Fibroblast of the aortic adventitia (primary cell): ENCODE results near the gene MASP2. TPM values are rescaled to one million over a fixed set of nuclear protein-coding genes. Genes with fewer than 3 reads are reported as not detected.
"Not testable (repeated sequence)": the region's sequence is repeated elsewhere in the genome, so short reads cannot be mapped to it uniquely, and the experiment has no call there.

Experiments
- DNase-seq: peaks from one replicate; pipeline ENCODE4 v3.0.0-alpha.2; 2010; ENCODE audit warnings: low read depth
- H3K4me3 ChIP-seq: 2 replicates; pipeline ENCODE4 v1.5.1; 2011; ENCODE audit warnings: low read depth, mild to moderate bottlenecking, control low read depth, low read length, moderate library complexity
- total RNA-seq: library from RNA; depleted of rRNA; stranded (reverse); fragments of >200 nt; gene quantifications from 2 replicates; pipeline ENCODE4 v1.2.3, GENCODE V29; 2012; ENCODE audit warnings: low replicate concordance
- TF ChIP-seq, protein P1 (sequence below): IDR thresholded peaks from 2 replicates; pipeline ENCODE4 v1.5.1; 2011; ENCODE audit warnings: mild to moderate bottlenecking, low read length, control low read depth, inconsistent platforms; ENCODE audit not compliant: insufficient read depth

The MASP2 gene
- total RNA-seq, 1 donor = not detected

DNA sequence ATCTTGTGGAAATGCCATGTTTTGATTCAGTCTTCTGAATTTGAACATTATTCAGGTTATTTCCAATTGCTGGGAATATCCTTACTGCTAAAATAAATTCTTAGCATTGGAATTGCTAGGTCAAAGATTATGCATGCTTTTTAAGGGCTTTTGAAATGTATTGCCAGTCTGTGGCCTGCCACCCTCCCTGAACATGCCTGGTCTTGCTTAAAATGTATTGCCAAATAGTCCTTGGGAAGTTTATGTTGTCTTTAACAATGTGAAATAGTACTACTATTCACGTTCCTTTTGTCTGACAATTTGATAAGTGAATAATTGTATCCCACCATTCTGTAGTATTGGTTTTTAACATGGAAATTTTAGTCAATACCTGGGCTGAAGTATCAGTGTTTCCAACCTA, 21.0 kb downstream of the MASP2 start:
- TF ChIP-seq, protein P1, sequence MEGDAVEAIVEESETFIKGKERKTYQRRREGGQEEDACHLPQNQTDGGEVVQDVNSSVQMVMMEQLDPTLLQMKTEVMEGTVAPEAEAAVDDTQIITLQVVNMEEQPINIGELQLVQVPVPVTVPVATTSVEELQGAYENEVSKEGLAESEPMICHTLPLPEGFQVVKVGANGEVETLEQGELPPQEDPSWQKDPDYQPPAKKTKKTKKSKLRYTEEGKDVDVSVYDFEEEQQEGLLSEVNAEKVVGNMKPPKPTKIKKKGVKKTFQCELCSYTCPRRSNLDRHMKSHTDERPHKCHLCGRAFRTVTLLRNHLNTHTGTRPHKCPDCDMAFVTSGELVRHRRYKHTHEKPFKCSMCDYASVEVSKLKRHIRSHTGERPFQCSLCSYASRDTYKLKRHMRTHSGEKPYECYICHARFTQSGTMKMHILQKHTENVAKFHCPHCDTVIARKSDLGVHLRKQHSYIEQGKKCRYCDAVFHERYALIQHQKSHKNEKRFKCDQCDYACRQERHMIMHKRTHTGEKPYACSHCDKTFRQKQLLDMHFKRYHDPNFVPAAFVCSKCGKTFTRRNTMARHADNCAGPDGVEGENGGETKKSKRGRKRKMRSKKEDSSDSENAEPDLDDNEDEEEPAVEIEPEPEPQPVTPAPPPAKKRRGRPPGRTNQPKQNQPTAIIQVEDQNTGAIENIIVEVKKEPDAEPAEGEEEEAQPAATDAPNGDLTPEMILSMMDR = no peak
- no peak for DNase-seq

DNA sequence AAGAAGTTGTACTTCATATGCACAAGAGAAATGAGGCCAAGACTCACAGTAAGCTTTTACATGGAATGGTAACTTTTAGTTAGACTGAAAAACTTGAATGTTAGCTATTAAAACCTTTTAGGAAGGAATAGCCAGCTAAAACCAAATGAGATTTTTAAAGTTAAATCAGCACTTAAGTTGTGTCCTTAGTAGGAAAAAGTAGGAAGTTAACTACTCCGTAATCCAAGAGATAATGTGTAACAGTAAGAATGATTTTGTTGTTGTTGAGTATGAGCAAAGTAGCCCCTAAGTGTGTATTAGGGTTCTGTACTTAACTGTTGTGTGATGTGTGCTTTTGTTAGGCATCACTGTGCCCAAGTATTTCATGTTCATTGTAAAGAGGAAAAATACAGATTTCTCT, 21.4 kb downstream of the MASP2 start:
- no peak overlapping the region for H3K4me3 ChIP-seq
- no peak for DNase-seq
- TF ChIP-seq, protein P1 = no peak

More for the DNA sequence above, 21.0 kb downstream of the MASP2 start:
- H3K4me3 ChIP-seq = no peak overlapping the region

DNA sequence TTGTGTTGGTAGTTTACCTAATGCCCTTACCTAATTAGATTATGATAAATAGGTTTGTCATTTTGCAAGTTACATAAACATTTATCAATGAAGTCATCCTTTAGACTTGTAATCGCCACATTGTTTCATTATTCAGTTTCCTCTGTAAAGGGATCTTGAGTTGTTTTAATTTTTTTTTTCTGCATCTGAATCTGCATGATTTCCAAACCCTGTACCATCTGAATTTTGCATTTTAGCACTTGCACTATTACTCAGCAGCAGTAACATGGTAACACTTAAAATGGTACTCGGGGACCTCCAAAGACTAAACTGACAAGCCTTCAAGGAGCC, 22.2 kb downstream of the MASP2 start:
- H3K4me3 ChIP-seq = no peak overlapping the region
- DNase-seq = no peak
- TF ChIP-seq, protein P1 = no peak

DNA sequence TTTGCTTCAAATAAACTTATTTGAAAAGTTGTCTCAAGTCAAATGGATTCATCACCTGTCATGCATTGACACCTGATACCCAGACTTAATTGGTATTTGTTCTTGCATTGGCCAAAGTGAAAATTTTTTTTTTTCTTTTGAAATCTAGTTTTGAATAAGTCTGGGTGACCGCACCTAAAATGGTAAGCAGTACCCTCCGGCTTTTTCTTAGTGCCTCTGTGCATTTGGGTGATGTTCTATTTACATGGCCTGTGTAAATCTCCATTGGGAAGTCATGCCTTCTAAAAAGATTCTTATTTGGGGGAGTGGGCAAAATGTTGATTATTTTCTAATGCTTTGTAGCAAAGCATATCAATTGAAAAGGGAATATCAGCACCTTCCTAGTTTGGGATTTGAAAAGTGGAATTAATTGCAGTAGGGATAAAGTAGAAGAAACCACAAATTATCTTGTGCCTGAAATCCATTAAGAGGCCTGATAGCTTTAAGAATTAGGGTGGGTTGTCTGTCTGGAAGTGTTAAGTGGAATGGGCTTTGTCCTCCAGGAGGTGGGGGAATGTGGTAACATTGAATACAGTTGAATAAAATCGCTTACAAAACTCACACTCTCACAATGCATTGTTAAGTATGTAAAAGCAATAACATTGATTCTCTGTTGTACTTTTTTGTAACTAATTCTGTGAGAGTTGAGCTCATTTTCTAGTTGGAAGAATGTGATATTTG, 22.7 kb downstream of the MASP2 start:
- DNase-seq = no peak
- TF ChIP-seq, protein P1 = no peak

DNA sequence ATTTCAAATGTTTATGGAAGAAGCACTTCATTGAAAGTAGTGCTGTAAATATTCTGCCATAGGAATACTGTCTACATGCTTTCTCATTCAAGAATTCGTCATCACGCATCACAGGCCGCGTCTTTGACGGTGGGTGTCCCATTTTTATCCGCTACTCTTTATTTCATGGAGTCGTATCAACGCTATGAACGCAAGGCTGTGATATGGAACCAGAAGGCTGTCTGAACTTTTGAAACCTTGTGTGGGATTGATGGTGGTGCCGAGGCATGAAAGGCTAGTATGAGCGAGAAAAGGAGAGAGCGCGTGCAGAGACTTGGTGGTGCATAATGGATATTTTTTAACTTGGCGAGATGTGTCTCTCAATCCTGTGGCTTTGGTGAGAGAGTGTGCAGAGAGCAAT, 23.8 kb downstream of the MASP2 start:
- H3K4me3 ChIP-seq = no peak overlapping the region
- TF ChIP-seq, protein P1 = no peak
- no peak for DNase-seq

More for the DNA sequence above, 22.7 kb downstream of the MASP2 start:
- H3K4me3 ChIP-seq = no peak overlapping the region

- no peak overlapping the region for H3K4me3 ChIP-seq
- DNase-seq = no peak
- TF ChIP-seq, protein P1 = no peak
These were observed 27.1 kb downstream of the MASP2 start for GRCh38 chr1:11019971-11020370.

DNA sequence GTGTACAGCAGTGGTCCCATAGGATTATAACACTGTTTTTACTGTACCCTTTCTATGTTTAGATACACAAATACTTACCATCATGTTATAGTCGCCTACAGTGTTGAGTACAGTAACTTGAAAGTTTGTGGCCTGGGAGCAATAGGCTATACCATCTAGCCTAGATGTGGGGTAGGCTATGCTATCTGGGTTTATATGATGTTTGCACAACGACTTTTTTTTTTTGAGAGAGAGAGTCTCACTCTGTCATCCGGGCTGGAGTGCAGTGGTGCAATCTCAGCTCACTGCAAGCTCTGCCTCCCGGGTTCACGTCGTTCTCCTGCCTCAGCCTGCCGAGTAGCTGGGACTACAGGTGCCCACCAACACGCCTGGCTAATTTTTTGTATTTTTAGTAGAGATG, 27.7 kb downstream of the MASP2 start:
- not testable (repeated sequence) for DNase-seq, H3K4me3 ChIP-seq
